ENCODE data around the gene KCNA2.

DNA sequence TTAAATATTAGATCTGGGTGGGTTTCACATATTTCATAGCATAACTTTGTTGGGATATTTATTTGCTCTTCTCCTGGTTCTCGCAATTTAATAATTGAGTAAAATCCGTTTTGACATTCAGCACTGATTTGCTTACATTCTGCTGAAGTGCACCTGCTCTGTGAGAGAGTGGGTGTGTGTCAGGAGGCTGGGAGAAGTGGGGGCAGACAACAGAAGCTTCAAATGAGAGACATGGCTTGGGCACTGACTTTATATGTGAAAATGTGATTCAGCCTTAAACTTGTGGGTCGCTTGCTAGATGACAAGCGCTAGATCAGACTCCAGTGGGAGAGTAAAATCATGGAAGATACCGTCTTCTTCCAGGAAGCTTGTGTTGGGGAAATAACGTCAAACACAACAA is 32.4 kb upstream of the KCNA2 start:
- TF ChIP-seq, protein P1, sequence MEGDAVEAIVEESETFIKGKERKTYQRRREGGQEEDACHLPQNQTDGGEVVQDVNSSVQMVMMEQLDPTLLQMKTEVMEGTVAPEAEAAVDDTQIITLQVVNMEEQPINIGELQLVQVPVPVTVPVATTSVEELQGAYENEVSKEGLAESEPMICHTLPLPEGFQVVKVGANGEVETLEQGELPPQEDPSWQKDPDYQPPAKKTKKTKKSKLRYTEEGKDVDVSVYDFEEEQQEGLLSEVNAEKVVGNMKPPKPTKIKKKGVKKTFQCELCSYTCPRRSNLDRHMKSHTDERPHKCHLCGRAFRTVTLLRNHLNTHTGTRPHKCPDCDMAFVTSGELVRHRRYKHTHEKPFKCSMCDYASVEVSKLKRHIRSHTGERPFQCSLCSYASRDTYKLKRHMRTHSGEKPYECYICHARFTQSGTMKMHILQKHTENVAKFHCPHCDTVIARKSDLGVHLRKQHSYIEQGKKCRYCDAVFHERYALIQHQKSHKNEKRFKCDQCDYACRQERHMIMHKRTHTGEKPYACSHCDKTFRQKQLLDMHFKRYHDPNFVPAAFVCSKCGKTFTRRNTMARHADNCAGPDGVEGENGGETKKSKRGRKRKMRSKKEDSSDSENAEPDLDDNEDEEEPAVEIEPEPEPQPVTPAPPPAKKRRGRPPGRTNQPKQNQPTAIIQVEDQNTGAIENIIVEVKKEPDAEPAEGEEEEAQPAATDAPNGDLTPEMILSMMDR (IDR thresholded peaks at IDR 0.05), result no peak
- TF ChIP-seq POLR2A (IDR thresholded peaks at IDR 0.05), result no peak
